ENCODE measurements around the gene SLC6A17. TPM values are rescaled to one million over a fixed set of nuclear protein-coding genes. Genes with fewer than 3 reads are reported as not detected.

The SLC6A17 gene
- total RNA-seq, 1 donor from 2014 or later, result 0.11 TPM

- Histone ChIP-seq H3K27me3 (no peaks in the 10 kb centered on the region), H3K4me3 (no peak overlapping the region), H3K9me3 (no peaks in the 10 kb centered on the region), H3K36me3 (no peaks in the 10 kb centered on the region), H3K4me1 (peaks cover 0 to 9% of the 10 kb centered on the region in 2 donors), H3K27ac (peak overlapping the region in 1 of 2 donors; percentile 59)
- DNase-seq (ENCODE audit: low spot score in 2 of 2), result no peak
- no peak for TF ChIP-seq CTCF (IDR thresholded peaks at IDR 0.05)
- intact Hi-C loops (cut with DNase I), result no loop called here
Measured at GRCh38 chr1:110243574-110243973, 93.3 kb downstream of the SLC6A17 start.

DNA sequence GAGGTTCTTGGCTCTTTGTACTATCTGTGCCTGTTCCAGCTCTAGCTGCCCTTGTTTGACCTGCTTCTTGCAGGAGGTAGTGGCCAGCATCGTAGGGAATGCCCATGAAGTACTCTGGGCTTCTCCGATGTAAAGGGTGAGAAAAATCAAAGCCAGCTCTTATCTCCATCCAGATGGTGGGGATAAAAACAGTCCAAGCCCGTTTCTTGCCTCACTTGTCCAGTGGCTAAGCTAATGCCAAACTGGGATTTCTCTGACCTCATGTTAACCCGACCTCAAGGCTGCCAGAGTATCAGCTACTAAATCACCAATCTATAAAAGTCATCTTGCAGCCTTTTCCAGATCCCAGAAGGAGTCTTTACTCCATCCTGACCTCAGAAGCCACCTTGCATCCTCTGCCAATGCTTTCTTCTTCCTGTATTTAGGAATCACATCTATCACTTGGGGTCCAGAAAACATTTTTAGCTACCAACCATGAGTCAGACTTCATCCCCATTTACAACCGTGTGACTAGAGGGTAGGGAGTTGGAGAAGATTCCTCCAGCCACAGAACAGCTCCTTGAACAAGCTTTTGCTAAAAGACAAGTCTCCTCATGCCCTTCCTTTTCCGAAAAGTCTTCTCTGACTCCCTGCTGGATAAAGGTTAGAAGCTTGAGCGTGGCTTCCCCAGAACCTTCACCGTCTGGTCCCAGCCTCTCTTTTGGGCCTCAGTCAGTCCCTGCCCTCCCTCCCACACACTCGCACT is 95.8 kb downstream of the SLC6A17 start:
- H3K27ac ChIP-seq, result no peak overlapping the region
- intact Hi-C loops (cut with DNase I), result no loop called here
- no peak for DNase-seq (ENCODE audit: low spot score in 2 of 2)
- peaks cover 0 to 9% of the 10 kb centered on the region in 2 donors for H3K4me1 ChIP-seq
- TF ChIP-seq CTCF (IDR thresholded peaks at IDR 0.05), result no peak
- H3K36me3 ChIP-seq, result no peaks in the 10 kb centered on the region
- no peak overlapping the region for H3K4me3 ChIP-seq
- H3K9me3 ChIP-seq, result no peaks in the 10 kb centered on the region
- H3K27me3 ChIP-seq, result no peaks in the 10 kb centered on the region

GRCh38 chr1:110248746-110249145 is 98.5 kb downstream of the SLC6A17 start:
- no peaks in the 10 kb centered on the region for H3K4me1 ChIP-seq
- H3K36me3 ChIP-seq, result no peaks in the 10 kb centered on the region
- TF ChIP-seq CTCF (IDR thresholded peaks at IDR 0.05), result no peak
- H3K27me3 ChIP-seq, result no peaks in the 10 kb centered on the region
- H3K27ac ChIP-seq, result no peak overlapping the region
- H3K4me3 ChIP-seq, result no peak overlapping the region
- no peak for DNase-seq (ENCODE audit: low spot score in 2 of 2)
- intact Hi-C loops (cut with DNase I), result no loop called here
- H3K9me3 ChIP-seq, result no peaks in the 10 kb centered on the region

GRCh38 chr1:110249256-110249655 is 99.0 kb downstream of the SLC6A17 start:
- TF ChIP-seq CTCF (IDR thresholded peaks at IDR 0.05), result no peak
- no peaks in the 10 kb centered on the region for H3K27me3 ChIP-seq
- H3K27ac ChIP-seq, result no peak overlapping the region

GRCh38 chr1:110250008-110250407 is 99.7 kb downstream of the SLC6A17 start:
- intact Hi-C loops (cut with DNase I), result no loop called here
- peak in 1 of 2 donors; percentile 7 for DNase-seq (ENCODE audit: low spot score in 2 of 2)
- H3K4me1 ChIP-seq, result no peaks in the 10 kb centered on the region

More at GRCh38 chr1:110249256-110249655, 99.0 kb downstream of the SLC6A17 start:
- Histone ChIP-seq H3K9me3 (no peaks in the 10 kb centered on the region), H3K36me3 (no peaks in the 10 kb centered on the region), H3K4me1 (no peaks in the 10 kb centered on the region), H3K4me3 (no peak overlapping the region)
- DNase-seq (ENCODE audit: low spot score in 2 of 2), result peak in 1 of 2 donors; percentile 30
- intact Hi-C loops (cut with DNase I), result no loop called here

More at GRCh38 chr1:110250008-110250407, 99.7 kb downstream of the SLC6A17 start:
- Histone ChIP-seq H3K27ac (no peak overlapping the region), H3K27me3 (no peaks in the 10 kb centered on the region), H3K9me3 (no peaks in the 10 kb centered on the region), H3K4me3 (no peak overlapping the region), H3K36me3 (no peaks in the 10 kb centered on the region)
- no peak for TF ChIP-seq CTCF (IDR thresholded peaks at IDR 0.05)

All from ascending aorta (tissue), 2 donors.